ENCODE data around the gene HS3ST6. TPM values are rescaled to one million over a fixed set of nuclear protein-coding genes. Genes with fewer than 3 reads are reported as not detected.

The HS3ST6 gene
- total RNA-seq, 3 donors from 2014 or later (not counting 1 experiment from before 2014, with no cell fraction given) = not detected

- peaks cover 2% of the 10 kb centered on the region for H3K27me3 ChIP-seq (ENCODE audit: control insufficient read depth, insufficient read depth, low read length)
- no peak overlapping the region for H3K27ac ChIP-seq (ENCODE audit: low read length)
- Mint-ChIP-seq H3K27ac (no peak overlapping the region), H3K27me3 (ENCODE audit: low read depth in 2 of 2) (peaks cover 6 to 10% of the 10 kb centered on the region in 2 donors), H3K9me3 (no peaks in the 10 kb centered on the region), H3K36me3 (no peaks in the 10 kb centered on the region), H3K4me1 (no peaks in the 10 kb centered on the region), H3K4me3 (no peak overlapping the region)
- WGBS (ENCODE audit: insufficient coverage) = 81% methylated on average over 22 of the region's 22 CpGs
- H3K4me3 ChIP-seq (ENCODE audit: low read length) = no peak overlapping the region
- no peaks in the 10 kb centered on the region for H3K36me3 ChIP-seq (ENCODE audit: control insufficient read depth, insufficient read depth, low read length)
- intact Hi-C loops (cut with micrococcal nuclease) = no loop called here
- H3K9me3 ChIP-seq (ENCODE audit: control insufficient read depth, insufficient read depth, low read length) = no peaks in the 10 kb centered on the region
- ATAC-seq (no peak), DNase-seq (no peak)
- no peaks in the 10 kb centered on the region for H3K4me1 ChIP-seq (ENCODE audit: control insufficient read depth, insufficient read depth, low read length)
- no peak for TF ChIP-seq CTCF (IDR thresholded peaks at IDR 0.05)
Measured at GRCh38 chr16:1903845-1904840, 14.1 kb downstream of the HS3ST6 start.

GRCh38 chr16:1903220-1903574 lies 15.0 kb downstream of the HS3ST6 start:
- Mint-ChIP-seq H3K4me1 (no peaks in the 10 kb centered on the region), H3K4me3 (no peak overlapping the region), H3K36me3 (no peaks in the 10 kb centered on the region), H3K9me3 (no peaks in the 10 kb centered on the region), H3K27me3 (ENCODE audit: low read depth in 2 of 2) (peaks cover 0 to 4% of the 10 kb centered on the region in 2 donors), H3K27ac (no peak overlapping the region)
- no peaks in the 10 kb centered on the region for H3K4me1 ChIP-seq (ENCODE audit: control insufficient read depth, insufficient read depth, low read length)
- DNase-seq = no peak
- no peaks in the 10 kb centered on the region for H3K36me3 ChIP-seq (ENCODE audit: control insufficient read depth, insufficient read depth, low read length)
- no peak for ATAC-seq
- no peak overlapping the region for H3K27ac ChIP-seq (ENCODE audit: low read length)
- 76% methylated on average over 13 of the region's 13 CpGs for WGBS (ENCODE audit: insufficient coverage)
- H3K27me3 ChIP-seq (ENCODE audit: control insufficient read depth, insufficient read depth, low read length) = no peaks in the 10 kb centered on the region
- H3K4me3 ChIP-seq (ENCODE audit: low read length) = no peak overlapping the region
- intact Hi-C loops (cut with micrococcal nuclease) = no loop called here
- TF ChIP-seq CTCF (IDR thresholded peaks at IDR 0.05) = no peak
- H3K9me3 ChIP-seq (ENCODE audit: control insufficient read depth, insufficient read depth, low read length) = no peaks in the 10 kb centered on the region

GRCh38 chr16:1902547-1903219 lies 15.5 kb downstream of the HS3ST6 start:
- TF ChIP-seq CTCF (IDR thresholded peaks at IDR 0.05) = no peak
- no peaks in the 10 kb centered on the region for H3K36me3 Mint-ChIP-seq
- no peak overlapping the region for H3K27ac ChIP-seq (ENCODE audit: low read length)

More at GRCh38 chr16:1902547-1903219, 15.5 kb downstream of the HS3ST6 start:
- H3K4me1 Mint-ChIP-seq = no peaks in the 10 kb centered on the region
- peaks cover 0 to 6% of the 10 kb centered on the region in 2 donors for H3K27me3 Mint-ChIP-seq (ENCODE audit: low read depth in 2 of 2)
- ATAC-seq (no peak), DNase-seq (no peak)
- H3K9me3 Mint-ChIP-seq = no peaks in the 10 kb centered on the region
- Histone ChIP-seq H3K4me1 (ENCODE audit: control insufficient read depth, insufficient read depth, low read length) (no peaks in the 10 kb centered on the region), H3K9me3 (ENCODE audit: control insufficient read depth, insufficient read depth, low read length) (no peaks in the 10 kb centered on the region), H3K27me3 (ENCODE audit: control insufficient read depth, insufficient read depth, low read length) (no peaks in the 10 kb centered on the region), H3K36me3 (ENCODE audit: control insufficient read depth, insufficient read depth, low read length) (no peaks in the 10 kb centered on the region), H3K4me3 (ENCODE audit: low read length) (no peak overlapping the region)
- H3K4me3 Mint-ChIP-seq = no peak overlapping the region
- intact Hi-C loops (cut with micrococcal nuclease) = no loop called here
- 83% methylated on average over 20 of the region's 20 CpGs for WGBS (ENCODE audit: insufficient coverage)
- no peak overlapping the region for H3K27ac Mint-ChIP-seq

All from natural killer cell (primary cell).